Endodermal cell (in vitro differentiated cells): ENCODE data around the gene DERA. TPM values are rescaled to one million over a fixed set of nuclear protein-coding genes. Genes with fewer than 3 reads are reported as not detected.

Source experiments
- DNase-seq: peaks from one replicate; pipeline ENCODE4 v3.0.0-alpha.2; 2017
- H3K27ac ChIP-seq: 2 replicates; pipeline ENCODE4 v1.5.1; 2013; ENCODE audit warnings: mild to moderate bottlenecking, low read depth, low read length, moderate library complexity
- H3K27me3 ChIP-seq: 2 replicates; pipeline ENCODE4 v1.6.1; 2013; ENCODE audit warnings: mild to moderate bottlenecking, low read length, moderate library complexity; ENCODE audit not compliant: insufficient read depth, control insufficient read depth, poor library complexity, severe bottlenecking
- H3K36me3 ChIP-seq: 2 replicates; pipeline ENCODE4 v1.7.0; 2013; ENCODE audit warnings: mild to moderate bottlenecking, low read length, moderate library complexity; ENCODE audit not compliant: control insufficient read depth, insufficient read depth
- H3K4me1 ChIP-seq: one replicate; pipeline ENCODE4 v1.7.0; 2013; ENCODE audit warnings: low read length; ENCODE audit not compliant: control insufficient read depth, insufficient read depth
- H3K4me3 ChIP-seq: 2 replicates; pipeline ENCODE4 v1.5.1; 2013; ENCODE audit warnings: mild to moderate bottlenecking, low read length, moderate library complexity
- H3K9ac ChIP-seq: 2 replicates; pipeline ENCODE4 v1.6.1; 2013; ENCODE audit warnings: mild to moderate bottlenecking, low read length, moderate library complexity; ENCODE audit not compliant: poor library complexity, severe bottlenecking; ENCODE audit errors: extremely low read depth
- H3K9me3 ChIP-seq: 2 replicates; pipeline ENCODE4 v1.6.1; 2013; ENCODE audit warnings: mild to moderate bottlenecking, low read length, moderate library complexity; ENCODE audit not compliant: control insufficient read depth
- H3K27ac Mint-ChIP-seq: 2 replicates; pipeline ENCODE4 v1.8.0; 2020; ENCODE audit warnings: mixed read lengths
- H3K27me3 Mint-ChIP-seq: 2 replicates; pipeline ENCODE4 v1.8.0; 2021; ENCODE audit warnings: mild to moderate bottlenecking, mixed read lengths; ENCODE audit not compliant: insufficient read depth
- H3K36me3 Mint-ChIP-seq: 2 replicates; pipeline ENCODE4 v1.8.0; 2020; ENCODE audit warnings: low read depth, mixed read lengths
- H3K4me1 Mint-ChIP-seq: 2 replicates; pipeline ENCODE4 v1.8.0; 2020; ENCODE audit warnings: mixed read lengths
- H3K4me3 Mint-ChIP-seq: 2 replicates; pipeline ENCODE4 v1.8.0; 2020; ENCODE audit warnings: mild to moderate bottlenecking, moderate library complexity, mixed read lengths
- H3K9me3 Mint-ChIP-seq: 2 replicates; pipeline ENCODE4 v1.8.0; 2020; ENCODE audit warnings: mild to moderate bottlenecking, mixed read lengths
- WGBS, 2 experiments: methylation state at CpG; one replicate each; pipeline versions ENCODE4 v1.1.5 to v1.1.7; 2013; ENCODE audit warnings: missing lambda C conversion rate in 2 of 2, mixed read lengths in 1 of 2; ENCODE audit not compliant: insufficient coverage in 1 of 2, insufficient read length in 1 of 2; 5-methylcytosine and 5-hydroxymethylcytosine counted together
- total RNA-seq, 2 donors: library from RNA; stranded (reverse); fragmentation: NEBNext Ultra II Directional in 1 of 2; extraction: Animal tissue kit (Norgen Biotek cat#: 25700) in 1 of 2; gene quantifications; 2 replicates in 1 of 2; 3 replicates in 1 of 2; pipeline ENCODE4 v1.2.1, GENCODE V29; 2021
- TF ChIP-seq, protein P1 (sequence below): fragments of 200-600 bp; sonication (generic); conservative IDR thresholded peaks from 2 replicates; pipeline ENCODE4 v1.5.0; 2021; ENCODE audit warnings: antibody characterized with exemption, mild to moderate bottlenecking

DERA gene
- total RNA-seq, 2 donors from 2014 or later = 81.7 to 125 TPM

DNA sequence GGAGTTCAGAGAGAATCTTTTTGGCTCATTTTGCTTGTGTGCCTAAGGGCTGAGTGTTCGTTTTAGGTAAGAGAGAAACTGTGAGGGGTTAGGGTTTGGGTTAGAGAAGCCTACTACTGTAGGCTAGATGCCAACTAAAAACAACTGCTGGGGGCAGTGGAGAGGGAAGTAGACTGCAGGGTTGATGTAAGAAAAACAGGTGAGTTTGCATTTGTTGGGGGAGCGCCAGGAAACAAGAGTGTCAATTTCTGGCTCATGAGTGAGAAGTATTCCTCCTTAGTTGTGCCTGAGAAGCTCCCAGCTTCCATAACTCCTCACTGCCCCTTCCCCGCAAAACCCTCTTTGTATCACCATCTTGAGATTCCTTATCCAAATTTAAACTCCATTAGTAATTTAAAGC, 92.3 kb downstream of the DERA start:
- Histone ChIP-seq H3K4me3 (no peak overlapping the region), H3K27ac (no peak overlapping the region), H3K9ac (no peak overlapping the region), H3K27me3 (no peaks in the 10 kb centered on the region), H3K36me3 (peaks cover 8% of the 10 kb centered on the region), H3K4me1 (peaks cover 3% of the 10 kb centered on the region), H3K9me3 (no peaks in the 10 kb centered on the region)
- TF ChIP-seq, protein P1, sequence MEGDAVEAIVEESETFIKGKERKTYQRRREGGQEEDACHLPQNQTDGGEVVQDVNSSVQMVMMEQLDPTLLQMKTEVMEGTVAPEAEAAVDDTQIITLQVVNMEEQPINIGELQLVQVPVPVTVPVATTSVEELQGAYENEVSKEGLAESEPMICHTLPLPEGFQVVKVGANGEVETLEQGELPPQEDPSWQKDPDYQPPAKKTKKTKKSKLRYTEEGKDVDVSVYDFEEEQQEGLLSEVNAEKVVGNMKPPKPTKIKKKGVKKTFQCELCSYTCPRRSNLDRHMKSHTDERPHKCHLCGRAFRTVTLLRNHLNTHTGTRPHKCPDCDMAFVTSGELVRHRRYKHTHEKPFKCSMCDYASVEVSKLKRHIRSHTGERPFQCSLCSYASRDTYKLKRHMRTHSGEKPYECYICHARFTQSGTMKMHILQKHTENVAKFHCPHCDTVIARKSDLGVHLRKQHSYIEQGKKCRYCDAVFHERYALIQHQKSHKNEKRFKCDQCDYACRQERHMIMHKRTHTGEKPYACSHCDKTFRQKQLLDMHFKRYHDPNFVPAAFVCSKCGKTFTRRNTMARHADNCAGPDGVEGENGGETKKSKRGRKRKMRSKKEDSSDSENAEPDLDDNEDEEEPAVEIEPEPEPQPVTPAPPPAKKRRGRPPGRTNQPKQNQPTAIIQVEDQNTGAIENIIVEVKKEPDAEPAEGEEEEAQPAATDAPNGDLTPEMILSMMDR = no peak
- Mint-ChIP-seq H3K9me3 (no peaks in the 10 kb centered on the region), H3K4me1 (peaks cover 16% of the 10 kb centered on the region), H3K27me3 (no peaks in the 10 kb centered on the region), H3K36me3 (peaks cover 32% of the 10 kb centered on the region), H3K27ac (no peak overlapping the region), H3K4me3 (no peak overlapping the region)
- DNase-seq = no peak
- WGBS, 2 experiments = 86 to 100% methylated on average over 2 to 3 of the region's 3 CpGs

DNA sequence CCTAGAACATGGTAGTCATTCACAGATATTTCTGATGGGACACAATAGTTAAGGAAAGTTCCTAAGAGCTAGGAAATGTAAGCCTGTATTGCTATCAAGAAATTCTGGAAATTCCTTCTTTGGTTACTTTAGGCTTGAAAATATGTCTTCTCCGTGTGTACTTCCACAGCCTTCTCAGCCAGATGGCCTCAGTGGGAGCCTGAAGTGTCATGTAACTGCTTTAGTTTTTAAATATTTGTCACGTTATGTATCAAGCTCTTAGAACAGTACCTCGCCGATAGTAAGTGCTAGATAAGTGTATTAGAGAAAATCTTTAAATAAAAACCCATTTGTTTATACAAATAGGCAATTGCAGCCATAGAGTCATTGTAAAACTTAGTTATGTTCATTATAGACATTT, 95.6 kb downstream of the DERA start:
- Mint-ChIP-seq H3K4me1 (peaks cover 13% of the 10 kb centered on the region), H3K36me3 (peaks cover 42% of the 10 kb centered on the region), H3K9me3 (no peaks in the 10 kb centered on the region), H3K27me3 (no peaks in the 10 kb centered on the region), H3K4me3 (no peak overlapping the region), H3K27ac (no peak overlapping the region)
- Histone ChIP-seq H3K9me3 (no peaks in the 10 kb centered on the region), H3K4me3 (no peak overlapping the region), H3K27me3 (no peaks in the 10 kb centered on the region), H3K27ac (no peak overlapping the region), H3K9ac (no peak overlapping the region), H3K4me1 (peaks cover 3% of the 10 kb centered on the region), H3K36me3 (peaks cover 14% of the 10 kb centered on the region)
- no peak for DNase-seq
- 95 to 100% methylated on average over 1 to 4 of the region's 4 CpGs for WGBS, 2 experiments
- TF ChIP-seq, protein P1 = no peak

DNA sequence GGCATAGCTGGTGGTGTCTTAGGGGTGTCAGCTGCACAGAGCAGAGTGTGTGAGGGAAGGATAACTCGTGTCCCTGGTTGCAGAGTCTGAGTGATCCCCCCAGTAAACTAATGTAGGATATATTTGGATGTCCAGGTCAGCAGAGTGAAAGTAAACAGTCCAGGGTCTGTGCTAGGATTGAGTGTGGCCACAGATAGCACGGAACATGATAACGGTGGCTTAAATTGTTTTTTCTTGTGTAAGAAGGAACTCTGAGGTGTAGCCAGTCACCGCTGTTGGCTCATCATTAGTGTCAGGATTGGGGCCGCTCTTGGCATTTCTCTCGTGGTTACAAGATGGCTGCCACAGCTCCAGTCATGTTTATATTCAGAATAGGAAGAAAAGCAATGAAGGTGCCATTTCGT, 97.3 kb downstream of the DERA start:
- no peak overlapping the region for H3K4me3 ChIP-seq
- H3K27ac ChIP-seq = no peak overlapping the region
- H3K4me1 ChIP-seq = no peaks in the 10 kb centered on the region
- H3K9ac ChIP-seq = no peak overlapping the region
- H3K27me3 ChIP-seq = no peaks in the 10 kb centered on the region
- Mint-ChIP-seq H3K27ac (no peak overlapping the region), H3K9me3 (peaks cover 14% of the 10 kb centered on the region), H3K4me1 (peaks cover 8% of the 10 kb centered on the region), H3K36me3 (peaks cover 56% of the 10 kb centered on the region), H3K4me3 (no peak overlapping the region), H3K27me3 (no peaks in the 10 kb centered on the region)
- TF ChIP-seq, protein P1 = no peak
- H3K9me3 ChIP-seq = peaks cover 12% of the 10 kb centered on the region
- DNase-seq = no peak
- 93% methylated on average over 7 of the region's 7 CpGs for WGBS, 2 experiments
- peaks cover 26% of the 10 kb centered on the region for H3K36me3 ChIP-seq
